SW480 (cell line): ENCODE data around the gene BRI3BP.
"Not testable (repeated sequence)": the region's sequence is repeated elsewhere in the genome, so short reads cannot be mapped to it uniquely, and the experiment has no call there.

Experiments
- DNase-seq: peaks from one replicate; pipeline ENCODE4 v3.0.0-alpha.2; 2016; ENCODE audit warnings: low spot score

Gene BRI3BP

GRCh38 chr12:125068391-125068790 lies 74.9 kb downstream of the BRI3BP start:
- no peak for DNase-seq

- no peak for DNase-seq
Measured at GRCh38 chr12:125069616-125070015, 76.2 kb downstream of the BRI3BP start.

- DNase-seq = no peak
Measured at GRCh38 chr12:125070112-125070511, 76.7 kb downstream of the BRI3BP start.

- no peak for DNase-seq
Measured at GRCh38 chr12:125070661-125071390, 77.4 kb downstream of the BRI3BP start.

GRCh38 chr12:125071456-125071855 lies 78.0 kb downstream of the BRI3BP start:
- no peak for DNase-seq

- no peak for DNase-seq
Measured at GRCh38 chr12:125072496-125072895, 79.1 kb downstream of the BRI3BP start.

DNA sequence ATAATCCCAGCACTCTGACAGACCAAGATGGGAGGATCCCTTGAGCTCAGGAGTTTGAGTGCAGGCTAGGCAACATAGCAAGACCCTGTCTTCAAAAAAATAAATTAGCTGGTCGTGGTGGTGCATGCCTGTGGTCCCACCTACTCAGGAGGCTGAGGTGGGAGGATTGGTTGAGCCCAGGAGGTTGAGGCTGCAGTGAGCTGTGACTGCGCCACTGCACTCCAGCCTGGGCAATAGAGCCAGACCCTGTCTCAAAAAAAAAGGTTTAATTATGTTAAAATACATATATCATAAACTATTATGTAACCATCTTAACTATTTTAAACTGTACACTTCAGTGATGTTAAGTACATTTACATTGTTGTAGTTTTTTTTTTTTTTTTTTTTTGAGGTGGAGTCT lies 80.8 kb downstream of the BRI3BP start:
- not testable (repeated sequence) for DNase-seq

DNA sequence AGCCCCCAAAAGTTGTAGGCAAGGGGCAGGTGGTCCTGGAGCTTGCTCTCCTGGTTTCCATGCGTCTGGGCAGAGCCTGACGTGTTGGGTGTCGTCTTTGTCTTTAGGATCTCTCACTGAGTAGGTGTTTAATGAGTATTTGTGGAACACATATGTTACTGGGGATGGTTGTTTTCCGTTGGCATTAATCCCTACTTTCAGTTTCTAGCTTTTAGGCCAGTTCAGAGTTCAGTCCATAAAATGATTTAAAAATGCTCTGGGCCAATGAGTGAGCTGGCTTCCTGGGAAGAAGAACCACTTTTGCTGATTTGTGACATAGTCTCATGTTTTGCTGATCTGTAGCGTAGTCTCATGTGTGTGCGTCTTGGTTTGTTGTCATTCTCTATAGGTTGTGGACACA lies 82.7 kb downstream of the BRI3BP start:
- no peak for DNase-seq

- no peak for DNase-seq
Measured at GRCh38 chr12:125079084-125079483, 85.6 kb downstream of the BRI3BP start.

DNA sequence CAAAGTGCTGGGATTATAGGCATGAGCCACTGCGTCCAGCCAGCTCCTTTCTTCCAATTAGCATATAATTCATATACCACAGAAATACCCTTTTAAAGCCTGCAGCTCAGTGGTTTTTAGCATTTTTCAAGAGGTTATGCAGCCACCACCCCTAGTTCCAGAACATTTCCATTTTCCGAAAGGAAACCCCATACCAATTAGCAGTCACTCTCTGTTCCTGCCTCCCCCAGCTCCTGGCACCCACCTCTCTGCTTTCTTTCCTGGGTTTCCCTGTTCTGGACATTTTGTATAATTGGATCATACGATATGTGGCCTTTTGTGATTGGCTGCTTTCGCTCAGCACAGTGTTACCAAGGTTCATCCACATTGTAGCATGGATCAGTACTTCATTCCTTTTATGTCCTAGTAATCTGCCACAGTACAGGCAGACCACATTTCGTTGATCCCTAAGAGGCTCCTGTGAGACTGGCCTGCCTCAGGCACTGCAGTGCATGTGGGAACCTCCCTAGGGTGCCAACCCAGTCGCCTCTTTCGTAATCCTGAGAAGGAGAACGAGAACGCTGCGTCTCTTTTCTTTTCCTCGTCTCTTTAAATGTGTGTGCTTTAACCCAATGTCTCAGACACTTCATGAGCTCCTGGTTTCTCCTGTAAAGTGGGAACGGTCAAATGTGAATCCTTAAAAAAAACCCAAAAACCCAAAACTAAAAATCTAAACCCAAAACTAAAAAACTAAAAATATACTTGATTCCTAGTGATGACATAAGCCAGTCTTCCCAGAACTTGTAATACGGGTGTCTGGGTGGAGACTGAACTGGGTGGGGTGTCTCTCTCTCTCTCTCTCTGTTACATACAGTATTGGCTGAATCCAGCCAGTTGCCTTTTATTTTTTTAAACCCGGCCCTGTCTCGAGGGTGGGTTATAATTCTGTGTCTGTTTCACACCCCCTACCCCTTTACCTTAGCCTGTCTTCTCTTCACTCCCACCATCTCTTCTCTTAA lies 86.5 kb downstream of the BRI3BP start:
- DNase-seq = no peak
